DLD1 (cell line): Measurements from ENCODE around the gene FAM163B.

Source experiments
- in situ Hi-C: cut with HindIII; loops from 2 replicates; pipeline ENCODE4 v1.10.0; 2017; ENCODE audit warnings: low sequenced_read_pairs

Gene FAM163B

GRCh38 chr9:133609311-133610098, at the start of gene FAM163B:
Gene FAM163B (minus strand): TSS chr9:133609389. CDS start chr9:133580223, 29,166 bp downstream.
- in situ Hi-C loops, result no loop called here

- in situ Hi-C loops, result loop anchor here (25.0 kb wide), 1 partner anchor 95 kb away; no protein-coding TSS in a partner anchor
Measured at GRCh38 chr9:133657120-133657661, 48.0 kb upstream of the FAM163B start.

GRCh38 chr9:133656211-133657119, 47.3 kb upstream of the FAM163B start:
- in situ Hi-C loops, result loop anchor here (25.0 kb wide), 1 partner anchor 94 kb away; no protein-coding TSS in a partner anchor

GRCh38 chr9:133655701-133656100, 46.5 kb upstream of the FAM163B start:
- in situ Hi-C loops, result loop anchor here (25.0 kb wide), 1 partner anchor 93 kb away; no protein-coding TSS in a partner anchor

- in situ Hi-C loops, result loop anchor here (25.0 kb wide), 1 partner anchor 93 kb away; no protein-coding TSS in a partner anchor
Measured at GRCh38 chr9:133654736-133655657, 45.8 kb upstream of the FAM163B start.

GRCh38 chr9:133653638-133654037, 44.4 kb upstream of the FAM163B start:
- in situ Hi-C loops, result loop anchor here (25.0 kb wide), 1 partner anchor 91 kb away; no protein-coding TSS in a partner anchor

- in situ Hi-C loops, result loop anchor here (25.0 kb wide), 1 partner anchor 88 kb away; no protein-coding TSS in a partner anchor
Measured at GRCh38 chr9:133650026-133650425, 40.8 kb upstream of the FAM163B start.

GRCh38 chr9:133649194-133649593, 40.0 kb upstream of the FAM163B start:
- in situ Hi-C loops, result no loop called here

GRCh38 chr9:133647765-133648469, 38.7 kb upstream of the FAM163B start:
- in situ Hi-C loops, result no loop called here

GRCh38 chr9:133647148-133647547, 38.0 kb upstream of the FAM163B start:
- in situ Hi-C loops, result no loop called here

- in situ Hi-C loops, result no loop called here
Measured at GRCh38 chr9:133645021-133645765, 36.0 kb upstream of the FAM163B start.

GRCh38 chr9:133643978-133644760, 35.0 kb upstream of the FAM163B start:
- in situ Hi-C loops, result no loop called here

- in situ Hi-C loops, result no loop called here
Measured at GRCh38 chr9:133643362-133643755, 34.2 kb upstream of the FAM163B start.

- in situ Hi-C loops, result no loop called here
Measured at GRCh38 chr9:133642708-133643361, 33.6 kb upstream of the FAM163B start.

- in situ Hi-C loops, result no loop called here
Measured at GRCh38 chr9:133641861-133642595, 32.8 kb upstream of the FAM163B start.

- in situ Hi-C loops, result no loop called here
Measured at GRCh38 chr9:133641396-133641655, 32.1 kb upstream of the FAM163B start.
